Measurements from ENCODE around the gene EDC3.

- peak in 1 of 7 experiments; percentile 9 for TF ChIP-seq CTCF (IDR thresholded peaks at IDR 0.05)
- TF ChIP-seq POLR2A (IDR thresholded peaks at IDR 0.05) = peak; percentile 70 to 89 (median 81)
Measured at GRCh38 chr15:74615508-74616365, 80.1 kb downstream of the EDC3 start, which contains the start of gene CLK3.
